Ishikawa (cell line): ENCODE results near the gene BACH2.

Experiments used
- CEBPB ChIP-seq: IDR thresholded peaks from 2 replicates; pipeline ENCODE4 v1.6.1; 2012
- CREB1 ChIP-seq: IDR thresholded peaks from 2 replicates; pipeline ENCODE4 v1.6.1; 2012; ENCODE audit warnings: low read depth
- EGR1 ChIP-seq: IDR thresholded peaks from 2 replicates; pipeline ENCODE4 v1.6.1; 2012
- EP300 ChIP-seq: IDR thresholded peaks from 2 replicates; pipeline ENCODE4 v1.6.1; 2012; ENCODE audit warnings: borderline replicate concordance
- FOXM1 ChIP-seq: IDR thresholded peaks from 2 replicates; pipeline ENCODE4 v1.6.1; 2012; ENCODE audit warnings: low read depth, borderline replicate concordance
- RAD21 ChIP-seq: IDR thresholded peaks from 2 replicates; pipeline ENCODE4 v1.6.1; 2012; ENCODE audit warnings: low read depth
- REST ChIP-seq: IDR thresholded peaks from 2 replicates; pipeline ENCODE4 v1.6.1; 2012; ENCODE audit warnings: low read depth, mild to moderate bottlenecking
- TAF1 ChIP-seq: IDR thresholded peaks from 2 replicates; pipeline ENCODE4 v1.6.1; 2012; ENCODE audit warnings: low read depth, mild to moderate bottlenecking
- TCF12 ChIP-seq: IDR thresholded peaks from 2 replicates; pipeline ENCODE4 v1.6.1; 2012; ENCODE audit warnings: low read depth
- TEAD4 ChIP-seq: IDR thresholded peaks from 2 replicates; pipeline ENCODE4 v1.6.1; 2012
- YY1 ChIP-seq: IDR thresholded peaks from 2 replicates; pipeline ENCODE4 v1.6.1; 2012; ENCODE audit warnings: low read depth
- TF ChIP-seq, protein P1 (sequence below): IDR thresholded peaks from 2 replicates; pipeline ENCODE4 v1.6.1; 2012
- TF ChIP-seq, protein P2 (sequence below): IDR thresholded peaks from 2 replicates; pipeline ENCODE4 v1.6.1; 2012

DNA sequence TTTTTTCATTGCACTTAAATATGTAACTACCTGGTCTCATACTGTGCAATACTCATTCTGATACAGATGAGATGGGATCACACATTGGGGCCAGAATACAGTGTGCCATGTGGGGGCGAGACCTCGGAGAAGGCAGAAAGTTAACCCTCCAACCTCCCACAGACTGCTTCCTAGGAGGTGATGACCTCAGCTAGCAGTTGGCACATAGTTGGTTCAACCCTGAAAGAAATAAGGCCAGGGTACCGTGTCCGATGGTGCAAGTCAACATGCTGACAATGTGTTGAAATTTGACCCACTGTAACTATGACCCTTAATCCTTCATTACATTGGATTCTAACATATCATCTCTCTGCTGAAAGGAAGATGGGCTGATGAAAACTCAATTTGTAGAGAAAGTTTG is 340.5 kb downstream of the BACH2 start:
- TF ChIP-seq RAD21: no peak
- no peak for TF ChIP-seq TCF12
- TF ChIP-seq REST: no peak
- TF ChIP-seq YY1: no peak
- TF ChIP-seq, protein P1, sequence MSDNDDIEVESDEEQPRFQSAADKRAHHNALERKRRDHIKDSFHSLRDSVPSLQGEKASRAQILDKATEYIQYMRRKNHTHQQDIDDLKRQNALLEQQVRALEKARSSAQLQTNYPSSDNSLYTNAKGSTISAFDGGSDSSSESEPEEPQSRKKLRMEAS: no peak
- TF ChIP-seq EGR1: no peak
- TF ChIP-seq EP300: no peak
- TF ChIP-seq, protein P2, sequence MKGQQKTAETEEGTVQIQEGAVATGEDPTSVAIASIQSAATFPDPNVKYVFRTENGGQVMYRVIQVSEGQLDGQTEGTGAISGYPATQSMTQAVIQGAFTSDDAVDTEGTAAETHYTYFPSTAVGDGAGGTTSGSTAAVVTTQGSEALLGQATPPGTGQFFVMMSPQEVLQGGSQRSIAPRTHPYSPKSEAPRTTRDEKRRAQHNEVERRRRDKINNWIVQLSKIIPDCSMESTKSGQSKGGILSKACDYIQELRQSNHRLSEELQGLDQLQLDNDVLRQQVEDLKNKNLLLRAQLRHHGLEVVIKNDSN: no peak
- no peak for TF ChIP-seq CEBPB
- no peak for TF ChIP-seq FOXM1
- TF ChIP-seq TAF1: no peak
- TF ChIP-seq CREB1: no peak
- no peak for TF ChIP-seq TEAD4
